Mesenchymal stem cell (in vitro differentiated cells and primary cell): ENCODE data around the gene HHIPL2.
A peak's percentile ranks its signal among the peaks of the same experiment; 100 is the strongest.

ENCODE experiments used
- DNase-seq: peaks from one replicate; pipeline ENCODE4 v3.0.0-alpha.2; 2013
- H2AFZ ChIP-seq: one replicate; pipeline ENCODE4 v1.6.1; 2013; ENCODE audit warnings: low read depth, mild to moderate bottlenecking, control low read depth, inconsistent platforms, low read length, moderate library complexity
- H2AK5ac ChIP-seq: 2 replicates; pipeline ENCODE4 v1.6.1; 2013; ENCODE audit warnings: low read length, moderate library complexity, mild to moderate bottlenecking, inconsistent platforms; ENCODE audit not compliant: severe bottlenecking
- H2BK120ac ChIP-seq: one replicate; pipeline ENCODE4 v1.6.1; 2013; ENCODE audit warnings: low read depth, mild to moderate bottlenecking, inconsistent platforms, low read length, moderate library complexity
- H2BK12ac ChIP-seq, 2 experiments: one replicate each; pipeline ENCODE4 v1.6.1; 2013; ENCODE audit warnings: inconsistent platforms in 2 of 2, low read length in 2 of 2, mild to moderate bottlenecking in 2 of 2, moderate library complexity in 2 of 2, control low read depth in 1 of 2
- H2BK15ac ChIP-seq: one replicate; pipeline ENCODE4 v1.6.1; 2013; ENCODE audit warnings: mild to moderate bottlenecking, low read depth, inconsistent platforms; ENCODE audit not compliant: poor library complexity, severe bottlenecking
- H2BK5ac ChIP-seq: 2 replicates; pipeline ENCODE4 v1.6.1; 2013; ENCODE audit warnings: low read depth, mild to moderate bottlenecking, low read length, control low read depth, inconsistent platforms; ENCODE audit not compliant: poor library complexity, severe bottlenecking
- H3K14ac ChIP-seq, 2 experiments: one replicate each; pipeline ENCODE4 v1.6.1; 2013; ENCODE audit warnings: inconsistent platforms in 2 of 2, low read length in 2 of 2, control low read depth in 1 of 2, mild to moderate bottlenecking in 1 of 2, moderate library complexity in 1 of 2
- H3K18ac ChIP-seq, 2 experiments: one replicate each; pipeline ENCODE4 v1.6.1; 2013; ENCODE audit warnings: inconsistent platforms in 2 of 2, low read length in 2 of 2, control low read depth in 1 of 2, low read depth in 1 of 2, mild to moderate bottlenecking in 1 of 2
- H3K23ac ChIP-seq, 2 experiments: one replicate each; pipeline ENCODE4 v1.6.1; 2013; ENCODE audit warnings: inconsistent platforms in 2 of 2, low read length in 2 of 2, mild to moderate bottlenecking in 2 of 2, moderate library complexity in 2 of 2, control low read depth in 1 of 2
- H3K27ac ChIP-seq: 2 replicates; pipeline ENCODE4 v1.5.1; 2013; ENCODE audit warnings: mild to moderate bottlenecking, moderate library complexity, low read length, control low read depth, inconsistent platforms; ENCODE audit not compliant: poor library complexity, severe bottlenecking
- H3K27me3 ChIP-seq, 2 experiments: 2 replicates each; pipeline versions ENCODE4 v1.6.1 to v1.7.0; 2013; ENCODE audit warnings: low read length in 2 of 2, mild to moderate bottlenecking in 2 of 2, moderate library complexity in 2 of 2, control low read depth in 1 of 2, inconsistent platforms in 1 of 2; ENCODE audit not compliant: control insufficient read depth in 1 of 2, insufficient read depth in 1 of 2
- H3K36me3 ChIP-seq, 2 experiments: 2 replicates each; pipeline versions ENCODE4 v1.6.1 to v1.7.0; 2013; ENCODE audit warnings: low read length in 2 of 2, control low read depth in 1 of 2, inconsistent platforms in 1 of 2, low read depth in 1 of 2, mild to moderate bottlenecking in 1 of 2; ENCODE audit not compliant: insufficient read depth in 2 of 2, control insufficient read depth in 1 of 2
- H3K4ac ChIP-seq, 2 experiments: one replicate each; pipeline ENCODE4 v1.6.1; 2013; ENCODE audit warnings: inconsistent platforms in 2 of 2, low read length in 2 of 2, mild to moderate bottlenecking in 2 of 2, moderate library complexity in 2 of 2, control low read depth in 1 of 2, low read depth in 1 of 2
- H3K4me1 ChIP-seq: 2 replicates; pipeline ENCODE4 v1.6.1; 2013; ENCODE audit warnings: low read depth, low read length, control low read depth; ENCODE audit not compliant: control insufficient read depth, insufficient read depth
- H3K4me2 ChIP-seq: 2 replicates; pipeline ENCODE4 v1.6.1; 2013; ENCODE audit warnings: low read length, mild to moderate bottlenecking, inconsistent platforms; ENCODE audit not compliant: poor library complexity, severe bottlenecking
- H3K4me3 ChIP-seq, 2 experiments: 2 replicates each; pipeline versions ENCODE4 v1.5.1 to v1.7.0; 2013; ENCODE audit warnings: low read length in 2 of 2, mild to moderate bottlenecking in 2 of 2, control low read depth in 1 of 2, low read depth in 1 of 2; ENCODE audit not compliant: insufficient read depth in 1 of 2
- H3K79me1 ChIP-seq: replicated peaks from 2 replicates; pipeline ENCODE4 v1.6.1; 2013; ENCODE audit warnings: mild to moderate bottlenecking, control low read depth, low read length, inconsistent platforms; ENCODE audit not compliant: poor library complexity, severe bottlenecking
- H3K9ac ChIP-seq: 2 replicates; pipeline ENCODE4 v1.7.0; 2013; ENCODE audit warnings: mild to moderate bottlenecking, low read length, moderate library complexity
- H3K9me3 ChIP-seq: 2 replicates; pipeline ENCODE4 v1.7.0; 2013; ENCODE audit warnings: mild to moderate bottlenecking, low read length; ENCODE audit not compliant: control insufficient read depth
- H4K8ac ChIP-seq: one replicate; pipeline ENCODE4 v1.6.1; 2013; ENCODE audit warnings: inconsistent platforms, mild to moderate bottlenecking, low read length, moderate library complexity
- H4K91ac ChIP-seq: one replicate; pipeline ENCODE4 v1.6.1; 2013; ENCODE audit warnings: mild to moderate bottlenecking, low read length, inconsistent platforms
- WGBS: methylation state at CpG from one replicate; pipeline ENCODE4 v1.1.7; 2013; ENCODE audit warnings: mixed read lengths; 5-methylcytosine and 5-hydroxymethylcytosine counted together

The HHIPL2 gene

DNA sequence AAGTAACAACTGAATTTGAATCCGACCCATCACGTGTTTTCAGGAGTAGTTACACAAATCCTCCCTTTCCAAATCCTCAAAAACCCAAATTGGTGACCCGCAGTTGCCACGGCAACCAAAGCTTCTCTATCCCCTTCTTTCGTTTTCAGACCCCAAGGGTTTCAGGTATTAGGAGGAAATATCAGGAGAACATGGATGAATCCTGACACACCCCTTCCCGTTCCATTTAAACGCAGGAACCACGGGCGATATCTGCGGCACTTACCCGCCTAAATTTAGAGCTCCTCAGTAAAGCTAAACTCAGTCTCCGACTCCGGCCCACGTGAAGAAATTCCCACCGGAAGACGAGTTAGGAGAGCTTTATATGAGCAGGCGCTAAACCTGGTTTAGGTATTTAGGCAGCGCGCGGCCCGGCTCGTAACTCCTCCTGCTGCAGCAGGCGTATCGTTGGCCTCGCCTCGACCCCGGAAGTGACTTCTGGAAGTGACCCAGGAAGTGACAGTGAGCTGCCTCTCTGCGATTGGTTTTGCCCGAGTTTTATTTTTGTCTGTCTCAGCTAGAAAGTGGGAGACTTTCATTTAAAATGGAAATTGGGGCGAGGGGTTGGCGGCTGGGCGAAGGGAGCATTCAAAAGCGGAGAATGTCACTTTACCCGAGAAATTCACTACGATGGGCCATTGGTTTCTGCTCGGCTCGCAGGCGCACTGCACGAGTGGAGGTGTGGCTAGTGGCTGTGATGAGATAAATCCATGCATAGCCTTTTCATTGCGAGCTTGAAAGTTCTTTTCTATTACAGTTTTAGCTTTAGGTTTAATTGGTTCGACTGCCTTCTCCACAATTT is 41.8 kb upstream of the HHIPL2 start, which contains the start of gene TAF1A:
TAF1A (minus strand) TSS at position 472 of the 841 bp plus-strand sequence.
- WGBS, result under 1% methylated on average over 39 of the region's 41 CpGs
- Histone ChIP-seq H3K14ac (no peak within 1 kb of the TSS), H3K4me2 (peak within 1 kb of the TSS; percentile 97), H3K9ac (peak within 1 kb of the TSS; percentile 94), H2BK5ac (peak within 1 kb of the TSS; percentile 82), H3K27me3 (no peaks in the 10 kb centered on the region), H2BK15ac (no peak within 1 kb of the TSS), H3K9me3 (peaks cover 4% of the 10 kb centered on the region), H3K18ac (peak within 1 kb of the TSS; percentile 56 to 77), H3K79me1 (peaks cover 10% of the 10 kb centered on the region), H2BK12ac (no peak within 1 kb of the TSS), H3K4me3 (peak within 1 kb of the TSS; percentile 67 to 89), H3K4me1 (peaks cover 3% of the 10 kb centered on the region), H4K8ac (peak within 1 kb of the TSS; percentile 94), H3K4ac (peak within 1 kb of the TSS; percentile 60 to 93), H3K36me3 (peaks cover 0 to 23% of the 10 kb centered on the region in 2 experiments), H2AFZ (peak within 1 kb of the TSS; percentile 18), H2BK120ac (no peak within 1 kb of the TSS), H2AK5ac (no peak within 1 kb of the TSS), H3K23ac (no peak within 1 kb of the TSS), H4K91ac (no peak within 1 kb of the TSS), H3K27ac (peak within 1 kb of the TSS; percentile 83)
- DNase-seq, result peak; percentile 86

DNA sequence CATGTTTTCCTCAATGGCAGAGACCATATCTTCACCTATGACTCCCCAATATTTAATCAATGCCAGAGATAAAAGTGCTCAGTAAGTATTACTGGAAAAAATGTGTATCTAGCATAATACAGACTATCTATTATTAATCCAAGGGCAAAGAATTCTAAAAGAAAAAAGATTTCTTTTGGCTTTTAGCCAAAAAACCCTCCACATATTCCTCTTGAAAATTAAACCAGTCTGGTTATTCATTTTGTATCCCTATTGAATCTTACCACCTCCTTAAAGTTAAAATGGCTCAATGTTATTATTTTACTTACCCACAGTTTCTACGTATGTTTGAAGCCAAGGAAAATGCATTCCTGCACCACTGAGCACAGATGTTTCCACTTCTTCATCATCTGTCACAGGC is 40.2 kb upstream of the HHIPL2 start:
- Histone ChIP-seq H2BK15ac (no peak overlapping the region), H3K23ac (no peak overlapping the region), H2AFZ (no peak overlapping the region), H2AK5ac (no peak overlapping the region), H3K4me2 (no peak overlapping the region), H3K79me1 (peaks cover 14% of the 10 kb centered on the region), H4K8ac (no peak overlapping the region), H3K36me3 (peaks cover 0 to 36% of the 10 kb centered on the region in 2 experiments), H3K18ac (no peak overlapping the region), H3K4ac (no peak overlapping the region), H4K91ac (no peak overlapping the region), H2BK12ac (no peak overlapping the region), H3K27me3 (no peaks in the 10 kb centered on the region), H3K9ac (peak overlapping the region; percentile 94), H3K9me3 (no peaks in the 10 kb centered on the region), H3K4me1 (peaks cover 3% of the 10 kb centered on the region), H3K14ac (no peak overlapping the region), H2BK120ac (no peak overlapping the region), H2BK5ac (no peak overlapping the region), H3K27ac (no peak overlapping the region), H3K4me3 (peak overlapping the region in 1 of 2 experiments; percentile 89)
- no peak for DNase-seq
- 93% methylated on average over 1 of the region's 1 CpG for WGBS

DNA sequence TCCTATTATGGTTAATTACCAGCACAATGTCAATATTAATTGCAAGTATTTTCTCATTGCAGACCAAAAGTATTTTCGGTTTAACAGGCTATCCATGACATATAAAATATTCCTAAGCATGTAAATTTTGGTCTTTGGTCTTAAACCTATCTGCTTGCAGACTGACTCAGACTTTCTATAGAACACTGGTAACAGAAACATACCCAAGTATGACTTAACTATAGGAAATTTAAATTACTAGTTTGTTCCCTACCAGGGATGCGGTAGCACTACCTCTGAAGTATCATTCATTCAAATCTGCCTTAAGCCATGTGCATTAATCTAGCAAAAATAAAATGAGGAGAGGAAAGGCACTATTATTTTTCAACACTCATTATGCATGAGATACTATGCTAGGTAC is 38.9 kb upstream of the HHIPL2 start:
- H2AFZ ChIP-seq, result no peak overlapping the region
- no peak overlapping the region for H2BK5ac ChIP-seq
- WGBS, result 100% methylated on average over 1 of the region's 2 CpGs
- H3K4me3 ChIP-seq, result no peak overlapping the region
- no peaks in the 10 kb centered on the region for H3K27me3 ChIP-seq
- H2BK120ac ChIP-seq, result no peak overlapping the region
- H4K8ac ChIP-seq, result no peak overlapping the region
- H3K4me2 ChIP-seq, result no peak overlapping the region
- H3K4me1 ChIP-seq, result peaks cover 3% of the 10 kb centered on the region
- no peak overlapping the region for H3K4ac ChIP-seq
- H3K79me1 ChIP-seq, result peaks cover 17% of the 10 kb centered on the region
- H3K9ac ChIP-seq, result no peak overlapping the region
- DNase-seq, result no peak
- no peak overlapping the region for H3K27ac ChIP-seq
- H3K36me3 ChIP-seq, result peaks cover 4 to 48% of the 10 kb centered on the region in 2 experiments
- no peaks in the 10 kb centered on the region for H3K9me3 ChIP-seq
- no peak overlapping the region for H3K23ac ChIP-seq
- no peak overlapping the region for H2AK5ac ChIP-seq
- no peak overlapping the region for H4K91ac ChIP-seq
- H2BK15ac ChIP-seq, result no peak overlapping the region
- no peak overlapping the region for H3K14ac ChIP-seq
- H3K18ac ChIP-seq, result no peak overlapping the region
- no peak overlapping the region for H2BK12ac ChIP-seq

DNA sequence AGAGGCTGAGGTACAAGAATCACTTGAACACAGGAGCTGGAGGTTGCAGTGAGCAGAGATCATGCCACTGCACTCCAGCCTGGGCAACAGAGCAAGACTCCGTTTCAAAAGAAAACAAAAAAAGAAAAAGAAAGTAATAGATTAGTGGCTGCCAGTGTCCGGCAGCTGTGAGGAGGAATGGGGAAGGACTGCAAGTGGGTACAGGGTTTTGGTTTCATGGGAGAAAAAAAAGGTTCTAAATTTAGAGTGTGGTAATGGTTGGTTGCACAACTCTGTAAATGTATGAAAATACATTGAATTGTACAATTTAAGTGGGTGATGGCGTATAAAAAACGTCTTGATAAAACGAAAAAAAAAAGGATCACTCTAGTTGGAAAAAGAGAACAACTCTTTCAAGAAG is 35.2 kb upstream of the HHIPL2 start:
- H3K27me3 ChIP-seq, result no peaks in the 10 kb centered on the region
- no peak overlapping the region for H3K9ac ChIP-seq
- DNase-seq, result no peak
- no peak overlapping the region for H2BK12ac ChIP-seq
- no peak overlapping the region for H4K8ac ChIP-seq
- no peak overlapping the region for H3K4me2 ChIP-seq
- H3K14ac ChIP-seq, result no peak overlapping the region
- H2AK5ac ChIP-seq, result no peak overlapping the region
- no peak overlapping the region for H2BK5ac ChIP-seq
- no peak overlapping the region for H2BK120ac ChIP-seq
- H2AFZ ChIP-seq, result no peak overlapping the region
- WGBS, result 97% methylated on average over 5 of the region's 5 CpGs
- no peak overlapping the region for H3K23ac ChIP-seq
- peaks cover 13% of the 10 kb centered on the region for H3K79me1 ChIP-seq
- H2BK15ac ChIP-seq, result no peak overlapping the region
- peaks cover 4 to 61% of the 10 kb centered on the region in 2 experiments for H3K36me3 ChIP-seq
- no peak overlapping the region for H3K18ac ChIP-seq
- H3K4ac ChIP-seq, result no peak overlapping the region
- no peak overlapping the region for H3K27ac ChIP-seq
- H3K4me3 ChIP-seq, result no peak overlapping the region
- H3K4me1 ChIP-seq, result no peaks in the 10 kb centered on the region
- H3K9me3 ChIP-seq, result no peaks in the 10 kb centered on the region
- no peak overlapping the region for H4K91ac ChIP-seq
